SK-N-SH treated with all-trans-retinoic acid at 6 μM for 48 hours (cell line): ENCODE data around the gene SKI.

Experiments
- ARNTL ChIP-seq: fragments of 450-650 bp; formaldehyde crosslinking; IDR thresholded peaks from 2 replicates; pipeline ENCODE4 v1.5.0; 2020; ENCODE audit warnings: low read depth, mild to moderate bottlenecking, moderate library complexity, borderline replicate concordance
- BACH2 ChIP-seq: fragments of 250-450 bp; sonication (Bioruptor Pico); IDR thresholded peaks from 2 replicates; pipeline ENCODE4 v1.9.0; 2021; ENCODE audit warnings: mild to moderate bottlenecking, borderline replicate concordance
- CREB5 ChIP-seq: fragments of 250-450 bp; sonication (Bioruptor Pico); IDR thresholded peaks from 2 replicates; pipeline ENCODE4 v1.5.1; 2020; ENCODE audit warnings: low read depth, mild to moderate bottlenecking, moderate library complexity
- ESRRG ChIP-seq: fragments of 250-450 bp; sonication (Bioruptor Pico); IDR thresholded peaks from 2 replicates; pipeline ENCODE4 v1.6.1; 2021; ENCODE audit warnings: mild to moderate bottlenecking
- GLIS3 ChIP-seq: fragments of 250-450 bp; sonication (Bioruptor Pico); IDR thresholded peaks from 2 replicates; pipeline ENCODE4 v1.5.0; 2020; ENCODE audit warnings: mild to moderate bottlenecking, moderate library complexity
- PATZ1 ChIP-seq: fragments of 250-450 bp; sonication (Bioruptor Pico); IDR thresholded peaks from 2 replicates; pipeline ENCODE4 v1.8.0; 2020; ENCODE audit warnings: mild to moderate bottlenecking, moderate library complexity, borderline replicate concordance
- RARB ChIP-seq: fragments of 250-450 bp; sonication (Bioruptor Pico); IDR thresholded peaks from 2 replicates; pipeline ENCODE4 v1.8.0; 2021; ENCODE audit warnings: mild to moderate bottlenecking, moderate library complexity

GRCh38 chr1:2341706-2342383, 113.7 kb downstream of the SKI start:
- no peak for TF ChIP-seq PATZ1 (CRISPR knock-in tag)
- TF ChIP-seq CREB5 (CRISPR knock-in tag): no peak
- TF ChIP-seq BACH2 (CRISPR knock-in tag): no peak
- TF ChIP-seq ESRRG (CRISPR knock-in tag): no peak
- no peak for TF ChIP-seq RARB (CRISPR knock-in tag)
- TF ChIP-seq GLIS3 (CRISPR knock-in tag): no peak
- TF ChIP-seq ARNTL: no peak
